SK-MEL-5 (cell line): Measurements from ENCODE around the gene WNT3A. TPM values are rescaled to one million over a fixed set of nuclear protein-coding genes. Genes with fewer than 3 reads are reported as not detected.

Source experiments
- DNase-seq: peaks from one replicate; pipeline ENCODE4 v3.0.0-alpha.2; 2016; ENCODE audit warnings: low read depth, low spot score
- in situ Hi-C: cut with HindIII; loops from 2 replicates; pipeline ENCODE4 v1.10.0; 2016; ENCODE audit warnings: low sequenced_read_pairs, high pct_unique_total_duplicates, low pct_unique_long_range_greater_than_20kb
- total RNA-seq: library from RNA; depleted of rRNA; stranded (reverse); fragments of >200 nt; shearing (Covaris generic); gene quantifications from 2 replicates; pipeline ENCODE4 v1.2.3, GENCODE V29; 2014

WNT3A gene
- total RNA-seq, 1 experiment from 2014 or later, result not detected

- in situ Hi-C loops, result no loop called here
- no peak for DNase-seq
Observed at GRCh38 chr1:228084797-228085196, 78.0 kb downstream of the WNT3A start.

- no peak for DNase-seq
- in situ Hi-C loops, result no loop called here
Observed at GRCh38 chr1:228085287-228085951, 78.6 kb downstream of the WNT3A start.

GRCh38 chr1:228087771-228088251, 81.0 kb downstream of the WNT3A start:
- in situ Hi-C loops, result no loop called here
- DNase-seq, result no peak

- in situ Hi-C loops, result no loop called here
- no peak for DNase-seq
Observed at GRCh38 chr1:228088586-228089498, 82.0 kb downstream of the WNT3A start.

- no peak for DNase-seq
Observed at GRCh38 chr1:228089519-228090380, 83.0 kb downstream of the WNT3A start.

GRCh38 chr1:228090613-228091081, 83.8 kb downstream of the WNT3A start:
- no peak for DNase-seq
- in situ Hi-C loops, result no loop called here

More at GRCh38 chr1:228089519-228090380, 83.0 kb downstream of the WNT3A start:
- in situ Hi-C loops, result no loop called here

- in situ Hi-C loops, result no loop called here
- no peak for DNase-seq
Observed at GRCh38 chr1:228091084-228091483, 84.3 kb downstream of the WNT3A start.

GRCh38 chr1:228092342-228093049, 85.7 kb downstream of the WNT3A start:
- in situ Hi-C loops, result no loop called here
- no peak for DNase-seq

GRCh38 chr1:228093050-228093906, 86.5 kb downstream of the WNT3A start:
- DNase-seq, result no peak
- in situ Hi-C loops, result no loop called here

GRCh38 chr1:228094432-228095016, 87.7 kb downstream of the WNT3A start:
- in situ Hi-C loops, result no loop called here
- DNase-seq, result no peak

GRCh38 chr1:228095161-228095560, 88.4 kb downstream of the WNT3A start:
- no peak for DNase-seq
- in situ Hi-C loops, result no loop called here

GRCh38 chr1:228095938-228096337, 89.1 kb downstream of the WNT3A start:
- DNase-seq, result no peak
- in situ Hi-C loops, result no loop called here

GRCh38 chr1:228096416-228097332, 89.9 kb downstream of the WNT3A start:
- in situ Hi-C loops, result no loop called here
- DNase-seq, result no peak

GRCh38 chr1:228097333-228098081, 90.7 kb downstream of the WNT3A start:
- no peak for DNase-seq
- in situ Hi-C loops, result no loop called here
